Lung (tissue), 12 donors: ENCODE data around the gene NETO1. TPM values are rescaled to one million over a fixed set of nuclear protein-coding genes. Genes with fewer than 3 reads are reported as not detected.

Source experiments
- ATAC-seq: fragments of 200-7000 bp; cut with Tn5 transposase; one replicate; pipeline ENCODE4 v1.9.1; 2020; ENCODE audit warnings: moderate number of reproducible peaks; ENCODE audit not compliant: insufficient read depth, low FRiP score
- DNase-seq, 3 donors: peaks; one replicate each; pipeline ENCODE4 v3.0.0-alpha.2; 2013 to 2017
- H3K27ac ChIP-seq, 2 donors: one replicate each; pipeline ENCODE4 v1.5.1; 2013; ENCODE audit warnings: mild to moderate bottlenecking in 2 of 2, moderate library complexity in 2 of 2, control low read depth in 1 of 2, inconsistent platforms in 1 of 2, low read depth in 1 of 2, low read length in 1 of 2
- H3K27me3 ChIP-seq, 3 donors: one replicate each; pipeline ENCODE4 v1.5.1; 2013; ENCODE audit warnings: low read length in 2 of 3; ENCODE audit not compliant: control insufficient read depth in 3 of 3, insufficient read depth in 3 of 3
- H3K36me3 ChIP-seq, 4 donors: one replicate each; pipeline ENCODE4 v1.5.1; 2013; ENCODE audit warnings: low read length in 4 of 4, mild to moderate bottlenecking in 1 of 4, moderate library complexity in 1 of 4; ENCODE audit not compliant: control insufficient read depth in 4 of 4, insufficient read depth in 4 of 4
- H3K4me1 ChIP-seq, 5 donors: one replicate each; pipeline ENCODE4 v1.5.1; 2013; ENCODE audit warnings: low read length in 5 of 5, mild to moderate bottlenecking in 2 of 5, moderate library complexity in 1 of 5; ENCODE audit not compliant: control insufficient read depth in 5 of 5, insufficient read depth in 5 of 5
- H3K4me3 ChIP-seq: one replicate; pipeline ENCODE4 v1.5.1; 2013; ENCODE audit warnings: mild to moderate bottlenecking, control low read depth, moderate library complexity
- H3K9ac ChIP-seq, 2 donors: one replicate each; pipeline ENCODE4 v1.5.1; 2013; ENCODE audit warnings: low read length in 2 of 2, control low read depth in 1 of 2; ENCODE audit not compliant: insufficient read depth in 1 of 2
- H3K9me3 ChIP-seq, 4 donors: one replicate each; pipeline ENCODE4 v1.5.1; 2013; ENCODE audit warnings: low read length in 3 of 4, mild to moderate bottlenecking in 1 of 4, moderate library complexity in 1 of 4; ENCODE audit not compliant: control insufficient read depth in 4 of 4, insufficient read depth in 3 of 4
- WGBS, 2 donors: extraction: QIAGEN DNeasy Blood & Tissue Kit; methylation state at CpG; one replicate each; pipeline ENCODE4 v1.1.7; 2013; 5-methylcytosine and 5-hydroxymethylcytosine counted together
- polyA plus RNA-seq, 2 donors: library from polyadenylated mRNA; stranded (reverse); fragments of 200-250 nt; gene quantifications; one replicate each; pipeline ENCODE4 v1.2.1, GENCODE V29; 2013
- total RNA-seq, 2 donors: library from RNA; depleted of rRNA in 1 of 2; stranded (reverse); fragments of >200 nt in 1 of 2; gene quantifications; one replicate each; pipeline ENCODE4 v1.2.1, GENCODE V29; 2014 to 2021
- TF ChIP-seq, protein P1 (sequence below): IDR thresholded peaks from 2 replicates; pipeline ENCODE4 v1.5.1; 2012; ENCODE audit warnings: mild to moderate bottlenecking; ENCODE audit errors: control extremely low read depth, extremely low read depth
- donor health status: control.
- donor health status: control.
- donor health status: Bipolar disorder and iron deficiency.
- donor health status: healthy.
- donor health status: DM: yes; HTN: yes; CAD: no.

NETO1 gene
- total and polyA plus RNA-seq, 4 donors, result 0.05 TPM; not detected in 3

DNA sequence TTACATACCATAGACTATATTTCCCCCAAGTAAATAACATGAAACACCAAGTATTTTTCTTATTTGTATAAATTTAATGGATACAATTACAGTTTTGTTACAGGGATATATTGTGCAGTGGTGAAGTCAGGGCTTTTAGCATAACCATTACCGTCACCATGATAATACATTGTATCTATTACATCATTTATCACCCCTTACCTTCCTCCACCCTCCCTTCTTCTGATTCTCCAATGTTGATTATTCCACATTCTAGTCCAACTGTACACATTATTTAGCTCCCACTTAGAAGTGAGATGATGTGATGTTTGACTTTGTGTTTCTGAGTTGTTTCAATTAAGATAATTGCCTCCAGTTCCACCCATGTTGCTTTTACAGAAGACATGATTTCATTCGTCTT, 35.2 kb upstream of the NETO1 start:
- no peak overlapping the region for H3K27ac ChIP-seq
- no peaks in the 10 kb centered on the region for H3K27me3 ChIP-seq
- H3K36me3 ChIP-seq, result no peaks in the 10 kb centered on the region

DNA sequence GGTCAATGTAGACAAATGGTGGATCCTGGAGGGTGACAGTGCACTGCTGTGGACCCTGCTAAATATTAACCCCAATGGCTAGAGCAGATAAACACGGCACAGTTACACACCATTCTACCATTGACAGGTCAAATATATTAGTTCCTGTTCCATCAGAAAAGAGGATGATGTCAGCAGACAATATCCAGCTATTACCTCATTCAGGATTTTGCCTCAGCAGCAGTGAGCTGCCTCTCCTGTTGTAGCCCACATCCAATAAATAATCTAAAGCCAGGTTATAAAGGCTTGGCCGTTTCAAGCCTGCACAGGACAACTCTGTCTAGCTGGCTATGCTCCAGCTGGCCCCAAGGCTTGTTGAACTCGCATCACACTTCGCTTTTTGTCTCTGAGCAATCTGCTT, 31.6 kb upstream of the NETO1 start:
- TF ChIP-seq, protein P1, sequence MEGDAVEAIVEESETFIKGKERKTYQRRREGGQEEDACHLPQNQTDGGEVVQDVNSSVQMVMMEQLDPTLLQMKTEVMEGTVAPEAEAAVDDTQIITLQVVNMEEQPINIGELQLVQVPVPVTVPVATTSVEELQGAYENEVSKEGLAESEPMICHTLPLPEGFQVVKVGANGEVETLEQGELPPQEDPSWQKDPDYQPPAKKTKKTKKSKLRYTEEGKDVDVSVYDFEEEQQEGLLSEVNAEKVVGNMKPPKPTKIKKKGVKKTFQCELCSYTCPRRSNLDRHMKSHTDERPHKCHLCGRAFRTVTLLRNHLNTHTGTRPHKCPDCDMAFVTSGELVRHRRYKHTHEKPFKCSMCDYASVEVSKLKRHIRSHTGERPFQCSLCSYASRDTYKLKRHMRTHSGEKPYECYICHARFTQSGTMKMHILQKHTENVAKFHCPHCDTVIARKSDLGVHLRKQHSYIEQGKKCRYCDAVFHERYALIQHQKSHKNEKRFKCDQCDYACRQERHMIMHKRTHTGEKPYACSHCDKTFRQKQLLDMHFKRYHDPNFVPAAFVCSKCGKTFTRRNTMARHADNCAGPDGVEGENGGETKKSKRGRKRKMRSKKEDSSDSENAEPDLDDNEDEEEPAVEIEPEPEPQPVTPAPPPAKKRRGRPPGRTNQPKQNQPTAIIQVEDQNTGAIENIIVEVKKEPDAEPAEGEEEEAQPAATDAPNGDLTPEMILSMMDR, result no peak
- ATAC-seq, result no peak
- 58 to 61% methylated on average over 4 of the region's 4 CpGs for WGBS, 2 donors
- Histone ChIP-seq H3K27me3 (no peaks in the 10 kb centered on the region), H3K9ac (no peak overlapping the region), H3K9me3 (no peaks in the 10 kb centered on the region), H3K4me3 (no peak overlapping the region), H3K36me3 (no peaks in the 10 kb centered on the region), H3K27ac (no peak overlapping the region), H3K4me1 (no peaks in the 10 kb centered on the region)
- DNase-seq, result no peak

More for the DNA sequence above, 35.2 kb upstream of the NETO1 start:
- WGBS, 2 donors, result 85 to 89% methylated on average over 2 of the region's 2 CpGs
- DNase-seq (no peak), ATAC-seq (no peak)
- no peaks in the 10 kb centered on the region for H3K4me1 ChIP-seq
- no peak overlapping the region for H3K9ac ChIP-seq
- TF ChIP-seq, protein P1, result no peak
- H3K4me3 ChIP-seq, result no peak overlapping the region
- H3K9me3 ChIP-seq, result no peaks in the 10 kb centered on the region

DNA sequence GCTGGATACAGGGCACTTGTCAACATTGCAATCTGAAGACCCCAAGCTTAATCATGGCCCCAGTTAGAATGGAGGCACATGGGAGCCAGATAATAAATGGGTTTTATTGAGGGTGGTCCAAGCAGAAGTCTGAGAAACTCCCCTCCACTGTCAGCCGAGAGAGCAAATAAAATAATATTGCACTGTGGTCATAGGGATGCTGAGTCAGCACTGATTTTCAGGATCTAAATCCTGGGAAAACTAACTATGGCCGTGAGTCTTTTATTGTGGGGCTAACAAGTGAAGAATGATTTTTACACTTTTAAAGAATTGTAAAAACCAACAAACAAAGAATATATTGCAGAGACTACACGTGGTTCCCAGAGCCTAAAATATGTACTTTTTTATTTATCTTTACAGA, 31.1 kb upstream of the NETO1 start:
- no peaks in the 10 kb centered on the region for H3K27me3 ChIP-seq
- DNase-seq (no peak), ATAC-seq (no peak)
- no peak overlapping the region for H3K9ac ChIP-seq
- H3K9me3 ChIP-seq, result no peaks in the 10 kb centered on the region
- TF ChIP-seq, protein P1, result no peak
- no peak overlapping the region for H3K4me3 ChIP-seq
- H3K36me3 ChIP-seq, result no peaks in the 10 kb centered on the region
- WGBS, 2 donors, result 61 to 72% methylated on average over 3 of the region's 3 CpGs
- H3K4me1 ChIP-seq, result no peaks in the 10 kb centered on the region
- no peak overlapping the region for H3K27ac ChIP-seq

DNA sequence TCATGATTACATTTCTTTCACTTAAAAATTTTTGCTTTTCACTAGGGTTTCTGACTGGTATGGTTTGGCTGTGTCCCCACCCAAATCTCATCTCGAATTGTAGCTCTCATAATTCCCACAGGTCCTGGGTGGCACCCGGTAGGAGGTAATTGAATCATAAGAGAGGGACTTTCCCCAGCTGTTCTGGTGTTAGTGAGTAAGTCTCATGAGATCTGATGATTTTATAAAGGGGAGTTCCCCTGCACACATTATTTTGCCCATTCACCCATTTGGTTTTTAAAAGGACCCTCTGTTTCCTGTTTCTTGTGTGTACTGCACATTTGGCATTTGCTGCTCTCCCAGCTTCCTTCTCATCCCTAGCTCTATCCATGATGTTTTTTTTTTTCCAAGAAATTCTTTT, 27.8 kb upstream of the NETO1 start:
- WGBS, 2 donors, result 64 to 71% methylated on average over 2 of the region's 2 CpGs
- H3K4me3 ChIP-seq, result no peak overlapping the region
- H3K9ac ChIP-seq, result no peak overlapping the region
- no peak overlapping the region for H3K27ac ChIP-seq
- DNase-seq (no peak), ATAC-seq (no peak)
- H3K27me3 ChIP-seq, result no peaks in the 10 kb centered on the region
- TF ChIP-seq, protein P1, result no peak
- no peaks in the 10 kb centered on the region for H3K4me1 ChIP-seq
- H3K36me3 ChIP-seq, result no peaks in the 10 kb centered on the region
- no peaks in the 10 kb centered on the region for H3K9me3 ChIP-seq
